ENCODE results near the gene SLC2A11.
A peak's percentile ranks its signal among the peaks of the same experiment; 100 is the strongest.
"Not testable (repeated sequence)": the region's sequence is repeated elsewhere in the genome, so short reads cannot be mapped to it uniquely, and the experiment has no call there.

SLC2A11 gene

GRCh38 chr22:23910496-23911190 is 53.0 kb downstream of the SLC2A11 start:
- DNase-seq: no peak

- no peak for DNase-seq
These were observed 53.8 kb downstream of the SLC2A11 start for GRCh38 chr22:23911318-23911980.

DNA sequence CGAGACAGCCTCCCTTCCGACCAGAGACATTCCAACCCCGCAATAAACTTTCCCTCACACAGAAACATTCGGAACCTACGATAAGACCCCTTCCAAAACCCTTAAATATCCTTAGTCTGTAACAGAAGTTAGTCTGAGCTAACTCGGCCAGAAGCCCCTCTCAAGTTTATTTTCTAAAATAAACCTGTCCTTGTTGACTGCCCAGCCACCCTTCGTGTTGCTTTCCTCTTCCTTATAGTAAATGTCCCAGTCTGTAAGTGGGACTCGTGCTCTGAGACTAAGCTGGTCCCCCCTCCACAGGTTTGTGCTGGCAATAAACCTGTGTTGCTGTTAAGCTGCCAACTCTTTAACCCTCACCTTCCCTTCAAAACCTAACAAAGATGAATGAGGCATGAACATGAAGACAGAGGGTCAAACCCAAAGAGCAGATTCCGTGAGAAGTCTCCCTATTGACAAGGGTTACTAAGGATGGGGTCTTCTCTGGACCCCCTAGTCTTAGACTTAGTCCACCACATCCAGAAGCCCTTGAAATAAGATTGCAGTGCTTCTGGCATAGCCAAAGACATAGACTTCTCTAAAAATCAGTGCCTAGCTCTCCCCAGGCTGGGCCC is 54.7 kb downstream of the SLC2A11 start:
- no peak for DNase-seq

- DNase-seq: no peak
These were observed 55.6 kb downstream of the SLC2A11 start for GRCh38 chr22:23913306-23913660.

GRCh38 chr22:23913661-23914353 is 56.1 kb downstream of the SLC2A11 start:
- DNase-seq: peak; percentile 100

GRCh38 chr22:23915290-23915689 is 57.6 kb downstream of the SLC2A11 start:
- no peak for DNase-seq

GRCh38 chr22:23920267-23920611 is 62.6 kb downstream of the SLC2A11 start:
- not testable (repeated sequence) for DNase-seq

DNA sequence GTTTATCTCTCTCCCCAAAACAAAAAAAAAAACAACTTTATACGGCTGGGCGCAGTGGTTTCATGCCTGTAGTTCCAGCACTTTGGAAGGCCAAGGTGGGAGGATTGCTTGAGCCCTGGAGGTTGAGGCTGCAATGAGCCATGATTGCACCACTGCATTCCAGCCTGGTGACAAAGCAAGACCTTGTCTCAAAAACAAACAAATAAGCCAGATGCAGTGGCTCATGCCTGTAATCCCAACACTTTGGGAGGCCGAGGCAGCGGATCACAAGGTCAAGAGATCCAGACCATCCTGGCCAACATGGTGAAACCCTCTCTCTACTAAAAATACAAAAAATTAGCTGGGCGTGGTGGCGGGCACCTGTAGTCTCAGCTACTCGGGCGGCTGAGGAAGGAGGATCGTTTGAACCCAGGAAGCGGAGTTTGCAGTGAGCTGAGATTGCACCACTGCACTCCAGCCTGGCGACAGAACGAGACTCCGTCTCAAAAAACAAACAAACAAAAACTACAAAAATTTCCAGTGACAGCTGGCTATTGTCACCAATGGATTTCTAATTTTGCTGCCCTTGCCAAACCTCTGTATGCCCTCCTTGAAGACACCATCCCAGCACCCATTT is 64.0 kb downstream of the SLC2A11 start:
- not testable (repeated sequence) for DNase-seq

- peak; percentile 22 for DNase-seq
These were observed 65.2 kb downstream of the SLC2A11 start for GRCh38 chr22:23922921-23923320.

DNA sequence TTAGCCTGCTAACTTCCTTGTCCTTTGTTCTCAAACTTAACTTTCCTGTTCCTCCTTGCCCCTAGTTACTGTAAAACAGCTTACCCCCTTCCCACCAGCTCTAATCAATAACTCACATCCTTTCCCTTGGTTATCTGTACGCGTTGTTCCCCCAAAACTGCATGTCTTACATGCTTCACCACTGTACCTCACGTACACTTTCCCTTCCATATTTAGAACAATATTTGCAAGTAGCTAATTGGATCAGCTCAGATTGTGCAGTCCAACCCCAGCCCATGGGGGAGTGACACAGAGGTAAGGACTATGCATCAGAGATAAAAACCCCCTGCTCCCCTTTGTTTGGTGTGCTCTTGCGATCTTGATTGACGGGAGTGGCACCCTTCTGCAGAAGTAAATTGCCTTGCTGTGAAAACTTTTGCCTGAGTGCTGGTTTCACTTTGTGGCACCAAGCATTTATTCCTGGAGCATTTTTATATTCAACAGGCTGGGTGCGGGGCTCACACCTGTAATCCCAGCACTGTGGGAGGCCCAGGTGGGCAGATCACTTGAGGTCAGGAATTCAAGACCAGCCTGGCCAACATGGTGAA is 67.4 kb downstream of the SLC2A11 start:
- DNase-seq: no peak

DNA sequence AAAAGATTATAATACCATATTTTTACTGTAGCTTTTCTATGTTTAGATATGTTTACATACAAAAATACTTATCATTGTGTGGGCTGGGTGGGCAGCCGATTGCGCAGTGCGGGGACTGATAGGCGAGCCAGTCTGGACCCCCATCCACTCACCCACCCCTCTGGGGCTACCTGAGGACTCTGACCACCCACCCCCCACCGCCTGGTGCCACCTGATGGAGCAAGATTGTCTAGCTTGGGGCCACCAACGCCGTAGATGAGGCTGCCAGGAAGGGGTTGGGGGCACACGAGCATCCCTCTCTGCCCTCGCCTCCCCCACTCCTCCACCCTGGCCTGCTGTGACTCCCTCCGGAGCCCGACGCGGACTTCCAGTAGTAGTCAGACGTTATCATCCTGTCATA is 68.9 kb downstream of the SLC2A11 start:
- DNase-seq: no peak
